CD4-positive, CD25-positive, alpha-beta regulatory T cell (primary cell): ENCODE measurements around the gene LUC7L3. TPM values are rescaled to one million over a fixed set of nuclear protein-coding genes. Genes with fewer than 3 reads are reported as not detected.

Experiments
- ATAC-seq, 2 donors: fragments of 150-1000 bp; cut with Tn5 transposase; one replicate each; pipeline ENCODE4 v1.10.0; 2021; ENCODE audit warnings: low read depth in 2 of 2, moderate number of reproducible peaks in 2 of 2, moderate library complexity in 1 of 2
- DNase-seq, 3 donors: peaks; one replicate each; pipeline versions ENCODE4 v3.0.0 to v3.0.0-alpha.2; 2012 to 2022; ENCODE audit warnings: mixed read lengths in 1 of 3
- H3K27ac ChIP-seq: one replicate; pipeline ENCODE4 v1.7.0; 2013; ENCODE audit warnings: mild to moderate bottlenecking, low read length; ENCODE audit not compliant: insufficient read depth, poor library complexity, severe bottlenecking
- H3K27me3 ChIP-seq: one replicate; pipeline ENCODE4 v1.7.0; 2013; ENCODE audit warnings: low read length; ENCODE audit not compliant: control insufficient read depth, insufficient read depth
- H3K36me3 ChIP-seq: one replicate; pipeline ENCODE4 v1.7.0; 2013; ENCODE audit warnings: mild to moderate bottlenecking, low read length, moderate library complexity; ENCODE audit not compliant: control insufficient read depth, insufficient read depth
- H3K4me1 ChIP-seq: 2 replicates; pipeline ENCODE4 v1.7.0; 2013; ENCODE audit warnings: mild to moderate bottlenecking, low read length; ENCODE audit not compliant: insufficient read depth, control insufficient read depth, poor library complexity, severe bottlenecking
- H3K4me3 ChIP-seq: one replicate; pipeline ENCODE4 v1.7.0; 2013; ENCODE audit warnings: low read depth, mild to moderate bottlenecking, low read length, moderate library complexity
- H3K9me3 ChIP-seq, 2 experiments: 1 replicate in 1 of 2; 2 replicates in 1 of 2; pipeline ENCODE4 v1.7.0; 2013; ENCODE audit warnings: low read length in 2 of 2, mild to moderate bottlenecking in 1 of 2, moderate library complexity in 1 of 2; ENCODE audit not compliant: control insufficient read depth in 2 of 2
- H3K27ac Mint-ChIP-seq, 3 donors: one replicate each; pipeline ENCODE4 v1.8.0; 2020 to 2022; ENCODE audit warnings: mild to moderate bottlenecking in 3 of 3, mixed read lengths in 3 of 3, moderate library complexity in 2 of 3
- H3K27me3 Mint-ChIP-seq: one replicate; pipeline ENCODE4 v1.8.0; 2022; ENCODE audit warnings: mild to moderate bottlenecking, mixed read lengths
- H3K36me3 Mint-ChIP-seq: one replicate; pipeline ENCODE4 v1.8.0; 2020; ENCODE audit warnings: mixed read lengths
- H3K4me1 Mint-ChIP-seq, 4 donors: one replicate each; pipeline ENCODE4 v1.8.0; 2020 to 2022; ENCODE audit warnings: mixed read lengths in 4 of 4, mild to moderate bottlenecking in 1 of 4
- H3K4me3 Mint-ChIP-seq, 4 donors: one replicate each; pipeline ENCODE4 v1.8.0; 2020 to 2022; ENCODE audit warnings: mild to moderate bottlenecking in 4 of 4, mixed read lengths in 4 of 4, moderate library complexity in 3 of 4
- H3K9me3 Mint-ChIP-seq, 7 donors: one replicate each; pipeline ENCODE4 v1.8.0; 2020 to 2022; ENCODE audit warnings: mixed read lengths in 7 of 7, mild to moderate bottlenecking in 3 of 7, moderate library complexity in 2 of 7
- polyA plus RNA-seq, 4 donors: library from polyadenylated mRNA; unstranded; fragments of 300-500 nt; fragmentation: Illumina TruSeq; gene quantifications; one replicate each; pipeline ENCODE4 v1.2.3, GENCODE V29; 2021
- total RNA-seq: library from RNA; stranded (reverse); gene quantifications from one replicate; pipeline ENCODE4 v1.2.3, GENCODE V29; 2022

The LUC7L3 gene
- total and polyA plus RNA-seq, 5 donors from 2014 or later, result 44.9 to 143 (median 52.6) TPM

DNA sequence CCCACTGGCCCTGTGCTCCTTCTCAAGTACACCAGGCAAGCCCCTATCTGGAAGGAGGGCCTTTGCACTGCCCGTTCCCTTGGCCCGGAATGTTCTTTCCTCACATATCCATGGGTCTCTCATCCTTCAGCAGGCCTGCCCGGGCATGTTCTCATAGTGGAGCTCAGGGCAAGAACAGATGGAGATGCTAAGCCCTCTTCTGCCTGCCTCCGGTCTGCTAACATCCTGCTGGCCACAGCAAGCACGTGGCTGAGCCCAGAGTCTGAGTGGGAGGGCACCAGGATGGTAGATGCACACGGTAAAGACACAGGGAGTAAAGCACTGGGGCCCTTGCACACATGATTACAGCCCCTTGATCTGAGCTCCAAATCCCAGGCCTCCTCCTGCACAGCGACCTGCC, 67.7 kb downstream of the LUC7L3 start:
- H3K27me3 ChIP-seq, result no peaks in the 10 kb centered on the region

GRCh38 chr17:50790618-50791017, 71.2 kb downstream of the LUC7L3 start:
- ATAC-seq (no peak), DNase-seq (no peak)
- Mint-ChIP-seq H3K9me3 (peaks cover 0 to 2% (median 0%) of the 10 kb centered on the region in 7 donors), H3K27me3 (peaks cover 14% of the 10 kb centered on the region), H3K36me3 (no peaks in the 10 kb centered on the region), H3K27ac (no peak overlapping the region), H3K4me3 (no peak overlapping the region), H3K4me1 (peaks cover 0 to 2% (median 0%) of the 10 kb centered on the region in 4 donors)
- H3K27ac ChIP-seq, result no peak overlapping the region
- H3K9me3 ChIP-seq, result no peaks in the 10 kb centered on the region
- no peaks in the 10 kb centered on the region for H3K36me3 ChIP-seq
- no peaks in the 10 kb centered on the region for H3K27me3 ChIP-seq
- no peaks in the 10 kb centered on the region for H3K4me1 ChIP-seq
- no peak overlapping the region for H3K4me3 ChIP-seq

More for the DNA sequence above, 67.7 kb downstream of the LUC7L3 start:
- Histone ChIP-seq H3K27ac (no peak overlapping the region), H3K4me1 (peaks cover 4% of the 10 kb centered on the region), H3K4me3 (no peak overlapping the region), H3K9me3 (no peaks in the 10 kb centered on the region), H3K36me3 (no peaks in the 10 kb centered on the region)
- Mint-ChIP-seq H3K36me3 (no peaks in the 10 kb centered on the region), H3K4me3 (no peak overlapping the region), H3K4me1 (peaks cover 0 to 6% (median 3%) of the 10 kb centered on the region in 4 donors), H3K27me3 (peaks cover 19% of the 10 kb centered on the region), H3K27ac (no peak overlapping the region), H3K9me3 (peaks cover 0 to 2% (median 0%) of the 10 kb centered on the region in 7 donors)
- ATAC-seq (no peak), DNase-seq (no peak)

- no peak overlapping the region for H3K27ac Mint-ChIP-seq
- no peak for DNase-seq
- H3K4me1 Mint-ChIP-seq, result peaks cover 0 to 2% (median 0%) of the 10 kb centered on the region in 4 donors
- H3K4me3 Mint-ChIP-seq, result no peak overlapping the region
- Histone ChIP-seq H3K9me3 (no peaks in the 10 kb centered on the region), H3K27me3 (no peaks in the 10 kb centered on the region), H3K36me3 (no peaks in the 10 kb centered on the region), H3K4me3 (no peak overlapping the region), H3K27ac (no peak overlapping the region), H3K4me1 (no peaks in the 10 kb centered on the region)
- H3K27me3 Mint-ChIP-seq, result peaks cover 14% of the 10 kb centered on the region
- no peak for ATAC-seq
- no peaks in the 10 kb centered on the region for H3K36me3 Mint-ChIP-seq
- H3K9me3 Mint-ChIP-seq, result peaks cover 0 to 2% (median 0%) of the 10 kb centered on the region in 7 donors
Measured at GRCh38 chr17:50792132-50792531, 72.7 kb downstream of the LUC7L3 start.

DNA sequence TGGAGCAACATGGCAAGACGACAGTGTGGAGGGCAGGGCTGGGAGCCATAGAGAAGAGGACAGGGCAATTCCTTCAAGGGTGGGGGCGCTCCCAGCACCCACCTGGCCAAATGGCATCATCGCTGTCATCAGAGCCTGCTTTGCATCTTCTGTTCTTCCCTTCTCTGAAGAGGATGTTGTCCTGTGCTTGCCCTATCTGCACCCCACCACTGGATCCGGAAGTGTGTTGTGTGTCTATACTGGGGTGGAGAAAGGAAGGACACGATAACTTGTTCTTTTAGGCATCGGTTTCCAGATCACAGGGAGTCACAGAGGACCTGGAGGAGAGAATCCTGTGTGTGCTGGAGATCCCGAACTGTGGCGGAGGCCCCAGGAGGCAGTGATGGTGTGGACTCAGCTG, 73.6 kb downstream of the LUC7L3 start:
- Mint-ChIP-seq H3K36me3 (no peaks in the 10 kb centered on the region), H3K27me3 (peaks cover 14% of the 10 kb centered on the region), H3K4me1 (peaks cover 0 to under 1% (median 0%) of the 10 kb centered on the region in 4 donors), H3K4me3 (no peak overlapping the region), H3K27ac (no peak overlapping the region), H3K9me3 (peaks cover 0 to under 1% (median 0%) of the 10 kb centered on the region in 7 donors)
- H3K4me1 ChIP-seq, result no peaks in the 10 kb centered on the region
- DNase-seq, result no peak
- no peak for ATAC-seq
- no peaks in the 10 kb centered on the region for H3K9me3 ChIP-seq
- no peaks in the 10 kb centered on the region for H3K27me3 ChIP-seq
- no peak overlapping the region for H3K4me3 ChIP-seq
- no peaks in the 10 kb centered on the region for H3K36me3 ChIP-seq
- H3K27ac ChIP-seq, result no peak overlapping the region

DNA sequence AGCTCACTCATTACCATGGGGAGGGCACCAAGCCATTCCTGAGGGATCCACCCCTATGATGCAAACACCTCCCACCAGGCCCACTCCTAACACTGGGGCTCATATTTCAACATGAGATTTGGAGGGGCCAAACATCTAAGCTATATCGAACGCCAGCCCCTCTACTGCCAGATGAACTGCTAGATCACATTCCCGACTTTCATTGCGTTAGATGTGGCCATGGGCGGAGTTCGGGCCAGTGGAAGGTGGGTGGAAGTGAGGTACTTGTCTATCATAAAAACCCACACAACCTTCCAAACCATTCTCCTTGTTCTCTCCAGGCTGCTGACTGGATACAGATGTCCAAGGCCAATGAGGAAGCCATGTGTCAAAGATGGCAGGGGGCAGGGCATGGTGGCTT, 75.0 kb downstream of the LUC7L3 start:
- no peak for ATAC-seq
- Mint-ChIP-seq H3K36me3 (no peaks in the 10 kb centered on the region), H3K27ac (no peak overlapping the region), H3K27me3 (peaks cover 9% of the 10 kb centered on the region), H3K4me3 (no peak overlapping the region), H3K9me3 (no peaks in the 10 kb centered on the region), H3K4me1 (no peaks in the 10 kb centered on the region)
- no peaks in the 10 kb centered on the region for H3K36me3 ChIP-seq
- H3K27ac ChIP-seq, result no peak overlapping the region
- no peaks in the 10 kb centered on the region for H3K9me3 ChIP-seq
- H3K4me1 ChIP-seq, result no peaks in the 10 kb centered on the region
- no peak overlapping the region for H3K4me3 ChIP-seq
- H3K27me3 ChIP-seq, result no peaks in the 10 kb centered on the region
- no peak for DNase-seq

DNA sequence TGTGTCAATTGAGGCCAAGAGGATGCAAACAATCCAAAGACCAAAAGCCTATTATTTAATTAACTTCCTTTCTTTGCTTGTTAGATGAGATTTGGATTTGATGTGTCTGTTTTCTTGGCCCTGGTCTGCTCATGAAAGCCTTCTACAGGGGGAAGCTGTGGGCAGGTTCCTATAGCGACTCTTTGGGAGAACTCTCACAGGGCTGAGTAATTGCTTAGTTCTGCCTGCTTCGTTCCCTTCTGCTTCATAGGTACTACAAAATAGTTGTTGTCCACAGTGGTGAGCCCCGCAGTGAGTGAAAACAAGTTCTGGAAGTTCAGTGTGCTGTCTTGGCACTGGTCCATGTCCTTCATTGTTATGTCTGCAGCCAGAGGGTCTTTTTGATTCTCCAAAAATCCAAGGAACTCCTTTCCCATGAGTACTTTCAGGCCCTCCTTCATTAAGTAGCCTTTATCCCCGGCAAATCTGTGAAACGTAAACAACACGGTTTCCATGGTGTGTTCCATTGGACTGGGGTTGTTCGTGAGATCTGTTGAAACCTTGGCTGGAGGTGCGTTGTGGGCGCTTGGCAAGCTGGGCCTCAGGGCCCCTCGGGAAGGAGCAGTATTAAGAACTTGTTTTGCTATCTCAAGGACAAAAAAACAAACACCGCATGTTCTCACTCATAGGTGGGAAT, 77.9 kb downstream of the LUC7L3 start:
- Mint-ChIP-seq H3K4me1 (no peaks in the 10 kb centered on the region), H3K9me3 (no peaks in the 10 kb centered on the region), H3K27ac (peak overlapping the region in 1 of 3 donors; percentile 35), H3K27me3 (peaks cover 4% of the 10 kb centered on the region), H3K36me3 (no peaks in the 10 kb centered on the region), H3K4me3 (no peak overlapping the region)
- Histone ChIP-seq H3K27me3 (no peaks in the 10 kb centered on the region), H3K36me3 (no peaks in the 10 kb centered on the region), H3K4me1 (no peaks in the 10 kb centered on the region), H3K9me3 (no peaks in the 10 kb centered on the region), H3K27ac (no peak overlapping the region), H3K4me3 (no peak overlapping the region)
- ATAC-seq, result no peak
- no peak for DNase-seq

GRCh38 chr17:50798424-50799288, 79.3 kb downstream of the LUC7L3 start:
- no peaks in the 10 kb centered on the region for H3K4me1 Mint-ChIP-seq
- ATAC-seq, result no peak
- no peaks in the 10 kb centered on the region for H3K27me3 Mint-ChIP-seq

More at GRCh38 chr17:50798424-50799288, 79.3 kb downstream of the LUC7L3 start:
- no peak overlapping the region for H3K27ac ChIP-seq
- H3K4me3 ChIP-seq, result no peak overlapping the region
- Mint-ChIP-seq H3K36me3 (no peaks in the 10 kb centered on the region), H3K27ac (no peak overlapping the region), H3K4me3 (no peak overlapping the region), H3K9me3 (no peaks in the 10 kb centered on the region)
- no peaks in the 10 kb centered on the region for H3K4me1 ChIP-seq
- no peaks in the 10 kb centered on the region for H3K36me3 ChIP-seq
- DNase-seq, result no peak
- H3K9me3 ChIP-seq, result no peaks in the 10 kb centered on the region
- no peaks in the 10 kb centered on the region for H3K27me3 ChIP-seq
